Measurements from ENCODE around the gene SPRR5.

The SPRR5 gene

DNA sequence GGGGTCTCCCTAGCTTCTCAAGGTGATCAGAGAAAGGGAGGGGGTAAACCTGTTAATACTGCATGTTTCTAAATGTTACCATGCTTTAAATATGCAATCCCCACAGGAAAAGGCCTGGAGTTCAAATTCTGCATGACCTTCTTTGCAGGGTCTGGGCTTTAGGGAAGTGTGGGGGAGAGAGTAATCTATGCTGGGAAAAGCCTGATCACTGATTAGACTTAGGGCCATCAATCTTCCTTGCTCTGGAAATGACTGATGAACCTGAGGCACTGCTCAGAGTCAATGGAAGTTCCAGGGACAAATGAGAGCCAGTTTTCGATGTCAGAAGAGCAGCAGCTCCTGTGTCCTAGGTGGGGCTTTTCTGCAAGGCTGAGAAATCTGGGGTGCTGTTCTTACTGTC, 33.7 kb downstream of the SPRR5 start:
- TF ChIP-seq, protein P1, sequence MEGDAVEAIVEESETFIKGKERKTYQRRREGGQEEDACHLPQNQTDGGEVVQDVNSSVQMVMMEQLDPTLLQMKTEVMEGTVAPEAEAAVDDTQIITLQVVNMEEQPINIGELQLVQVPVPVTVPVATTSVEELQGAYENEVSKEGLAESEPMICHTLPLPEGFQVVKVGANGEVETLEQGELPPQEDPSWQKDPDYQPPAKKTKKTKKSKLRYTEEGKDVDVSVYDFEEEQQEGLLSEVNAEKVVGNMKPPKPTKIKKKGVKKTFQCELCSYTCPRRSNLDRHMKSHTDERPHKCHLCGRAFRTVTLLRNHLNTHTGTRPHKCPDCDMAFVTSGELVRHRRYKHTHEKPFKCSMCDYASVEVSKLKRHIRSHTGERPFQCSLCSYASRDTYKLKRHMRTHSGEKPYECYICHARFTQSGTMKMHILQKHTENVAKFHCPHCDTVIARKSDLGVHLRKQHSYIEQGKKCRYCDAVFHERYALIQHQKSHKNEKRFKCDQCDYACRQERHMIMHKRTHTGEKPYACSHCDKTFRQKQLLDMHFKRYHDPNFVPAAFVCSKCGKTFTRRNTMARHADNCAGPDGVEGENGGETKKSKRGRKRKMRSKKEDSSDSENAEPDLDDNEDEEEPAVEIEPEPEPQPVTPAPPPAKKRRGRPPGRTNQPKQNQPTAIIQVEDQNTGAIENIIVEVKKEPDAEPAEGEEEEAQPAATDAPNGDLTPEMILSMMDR (IDR thresholded peaks at IDR 0.05), result no peak
- H3K4me3 ChIP-seq, result no peak overlapping the region
- no peak for DNase-seq (ENCODE audit: low spot score)
- H3K27ac ChIP-seq, result no peak overlapping the region

DNA sequence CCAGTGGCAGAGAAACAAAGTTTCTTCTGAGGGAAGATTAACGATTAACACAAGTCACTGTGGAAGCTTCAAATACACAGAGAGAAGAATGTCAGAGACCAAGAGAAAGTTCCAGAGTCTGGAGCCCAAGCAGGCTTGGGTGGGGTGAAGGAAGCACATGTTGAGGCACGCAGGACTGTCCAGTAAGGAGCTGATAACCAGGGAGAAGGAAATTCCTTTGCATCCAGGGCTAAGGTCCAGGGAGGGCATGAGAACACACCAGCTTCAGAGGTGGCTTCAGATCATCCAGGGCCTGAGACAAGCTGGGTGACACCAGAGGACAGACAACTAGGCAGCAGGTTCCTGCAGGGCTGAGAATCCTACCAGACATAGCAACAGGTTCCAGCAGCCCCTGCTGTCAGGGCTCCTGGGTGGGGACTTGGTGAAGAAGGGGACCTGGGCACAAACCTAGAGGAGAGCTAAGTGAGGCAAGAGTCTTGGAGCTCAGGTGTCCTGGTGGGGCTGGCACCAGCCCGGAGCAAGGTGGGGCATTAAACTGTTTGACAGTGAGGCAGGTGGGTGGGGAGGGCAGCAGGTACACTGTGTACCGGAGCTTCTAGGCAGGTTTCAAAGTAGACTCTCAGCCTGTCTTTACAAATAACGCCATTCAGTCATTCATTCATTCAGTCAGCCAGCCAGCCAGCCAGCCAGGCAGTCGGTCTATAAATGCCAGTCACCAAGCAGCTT, 34.3 kb downstream of the SPRR5 start:
- Histone ChIP-seq H3K27ac (no peak overlapping the region), H3K4me3 (no peak overlapping the region)
- DNase-seq (ENCODE audit: low spot score), result no peak
- TF ChIP-seq, protein P1 (IDR thresholded peaks at IDR 0.05), result no peak

DNA sequence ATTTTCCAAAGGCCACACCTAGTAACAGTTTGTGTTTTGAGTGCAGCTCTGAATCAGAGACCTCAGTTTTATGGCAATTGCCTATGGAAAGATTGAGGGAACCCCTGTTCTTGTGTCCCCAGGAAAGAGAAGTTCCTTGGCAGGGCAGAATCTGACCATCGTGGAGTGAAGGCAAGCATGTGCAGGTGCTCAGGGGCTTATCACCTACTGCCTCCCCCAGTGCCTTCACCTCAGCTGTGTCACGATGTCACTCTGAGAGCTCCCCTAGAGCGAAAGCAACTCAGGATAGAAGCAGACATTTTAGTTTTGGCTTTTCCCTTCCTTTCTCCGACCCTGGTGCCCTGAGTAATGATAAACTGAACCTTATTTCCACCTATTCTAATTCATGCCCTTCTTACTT, 35.1 kb downstream of the SPRR5 start:
- TF ChIP-seq, protein P1 (IDR thresholded peaks at IDR 0.05), result no peak
- DNase-seq (ENCODE audit: low spot score), result no peak
- H3K4me3 ChIP-seq, result no peak overlapping the region
- no peak overlapping the region for H3K27ac ChIP-seq

DNA sequence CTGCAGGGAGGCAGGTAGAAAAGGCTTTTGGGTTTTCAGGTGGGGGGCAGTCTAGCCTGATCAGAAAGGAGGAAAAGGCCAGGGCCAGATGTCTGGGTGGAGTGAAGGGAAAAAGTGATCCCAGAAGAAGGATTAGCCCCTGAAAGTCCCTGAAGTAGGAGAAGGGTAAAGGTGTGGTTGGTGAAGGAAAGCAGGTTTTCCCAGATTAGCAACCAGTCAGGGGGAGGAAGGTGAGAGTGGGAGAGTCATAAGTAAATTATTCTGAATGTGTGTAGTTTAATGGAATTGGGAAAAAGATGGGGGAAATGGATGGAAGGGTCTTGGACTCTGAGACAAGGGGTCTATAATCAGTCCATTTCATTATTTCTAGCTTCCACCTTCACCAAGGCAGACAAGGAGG, 36.2 kb downstream of the SPRR5 start:
- TF ChIP-seq, protein P1 (IDR thresholded peaks at IDR 0.05), result no peak
- Histone ChIP-seq H3K4me3 (no peak overlapping the region), H3K27ac (no peak overlapping the region)
- DNase-seq (ENCODE audit: low spot score), result no peak

DNA sequence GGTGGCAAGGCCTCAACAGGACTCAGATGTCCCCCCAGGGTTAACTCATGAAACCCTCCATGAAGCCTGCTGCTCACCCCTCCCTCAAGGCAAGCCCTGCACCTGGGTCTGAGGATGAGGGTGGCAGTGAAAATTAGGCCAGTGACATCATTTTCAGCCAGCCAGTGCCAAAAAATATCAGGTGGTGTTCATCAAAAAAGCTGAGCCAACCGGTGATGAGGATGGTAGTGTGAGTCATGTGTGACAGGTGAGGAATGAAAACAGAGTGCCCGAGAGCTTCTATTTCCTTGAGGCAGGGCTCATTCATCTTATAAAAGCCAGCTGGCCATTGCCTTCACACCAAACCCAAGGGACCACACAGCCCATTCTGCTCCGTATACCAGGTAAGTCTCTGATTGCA, 36.7 kb downstream of the SPRR5 start, which contains the start of gene SPRR1A:
Gene SPRR1A (plus strand): TSS at position 339 of the 400 bp plus-strand sequence. CDS start 1,150 bp downstream, outside the sequence.
- no peak within 1 kb of the TSS for H3K27ac ChIP-seq
- DNase-seq (ENCODE audit: low spot score), result no peak
- TF ChIP-seq, protein P1 (IDR thresholded peaks at IDR 0.05), result no peak
- H3K4me3 ChIP-seq, result no peak within 1 kb of the TSS

DNA sequence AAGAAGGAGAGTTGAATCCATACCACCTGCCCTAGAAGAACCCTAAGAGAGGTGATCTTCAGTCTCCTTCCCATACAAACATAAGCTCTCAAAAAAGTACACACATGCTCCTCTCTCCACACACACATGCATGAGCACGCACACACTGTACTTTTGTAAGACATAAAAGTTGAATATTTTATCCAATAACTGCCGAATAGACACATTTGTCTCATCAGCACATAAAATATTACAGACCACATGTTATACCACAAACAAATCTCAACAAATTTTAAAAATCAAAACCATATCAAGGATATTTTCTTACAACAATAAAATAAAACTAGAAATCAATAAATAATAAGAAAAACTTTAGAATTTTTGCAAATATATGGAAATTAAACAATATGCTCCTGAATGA, 39.6 kb downstream of the SPRR5 start:
- no peak overlapping the region for H3K4me3 ChIP-seq
- TF ChIP-seq, protein P1 (IDR thresholded peaks at IDR 0.05), result no peak
- no peak overlapping the region for H3K27ac ChIP-seq
- DNase-seq (ENCODE audit: low spot score), result no peak

DNA sequence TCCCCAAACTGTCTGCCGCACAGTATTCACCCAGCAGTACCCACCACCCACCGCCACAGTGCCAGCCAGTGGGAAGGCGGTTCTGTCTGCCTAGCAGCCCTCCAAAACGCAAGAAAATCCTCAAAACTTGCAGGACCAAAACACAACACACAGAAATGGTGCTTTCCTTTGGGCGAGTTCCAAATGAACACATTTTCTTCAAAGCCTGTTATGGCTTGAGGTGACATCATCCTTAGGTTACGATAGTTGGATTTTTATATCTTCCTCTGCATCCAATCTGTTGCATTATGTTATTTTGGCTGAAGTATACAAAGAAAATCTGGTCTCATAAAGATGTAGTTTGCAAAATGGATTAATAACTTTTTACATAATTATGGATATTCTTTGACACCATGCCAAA, 46.2 kb downstream of the SPRR5 start:
- DNase-seq (ENCODE audit: low spot score), result no peak
- H3K27ac ChIP-seq, result no peak overlapping the region

More for the DNA sequence above, 46.2 kb downstream of the SPRR5 start:
- H3K4me3 ChIP-seq, result no peak overlapping the region
- TF ChIP-seq, protein P1 (IDR thresholded peaks at IDR 0.05), result no peak

Data from coronary artery (tissue), 2 donors.